Measurements from ENCODE around the gene GPBAR1. TPM values are rescaled to one million over a fixed set of nuclear protein-coding genes. Genes with fewer than 3 reads are reported as not detected.

GPBAR1 gene
- total RNA-seq, 4 donors from 2014 or later, result 0.63 to 2.1 (median 1.4) TPM

DNA sequence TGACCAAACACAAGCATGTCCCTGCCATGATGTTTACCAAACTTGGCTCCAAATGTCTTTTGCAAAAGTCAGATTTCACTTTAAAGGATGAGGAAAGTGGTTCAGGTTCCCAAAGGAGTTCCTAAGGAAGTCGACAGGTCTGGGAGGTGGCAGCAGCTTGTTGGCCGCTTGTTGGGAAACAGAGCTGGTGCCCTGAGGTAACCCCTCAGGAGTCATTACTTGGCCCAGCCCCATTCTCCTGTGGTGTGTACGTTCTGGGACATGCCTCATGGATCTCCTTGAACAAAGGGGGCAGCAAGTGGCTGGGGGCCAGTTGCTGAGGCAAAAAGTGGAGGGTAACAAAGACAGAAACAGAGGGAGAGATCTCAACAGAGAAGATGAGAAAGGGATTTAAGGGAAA is 20.6 kb downstream of the GPBAR1 start:
- 16 to 28% methylated on average over 3 of the region's 3 CpGs for WGBS, 2 donors
- H3K36me3 ChIP-seq, result peaks cover 43 to 49% of the 10 kb centered on the region in 2 donors

DNA sequence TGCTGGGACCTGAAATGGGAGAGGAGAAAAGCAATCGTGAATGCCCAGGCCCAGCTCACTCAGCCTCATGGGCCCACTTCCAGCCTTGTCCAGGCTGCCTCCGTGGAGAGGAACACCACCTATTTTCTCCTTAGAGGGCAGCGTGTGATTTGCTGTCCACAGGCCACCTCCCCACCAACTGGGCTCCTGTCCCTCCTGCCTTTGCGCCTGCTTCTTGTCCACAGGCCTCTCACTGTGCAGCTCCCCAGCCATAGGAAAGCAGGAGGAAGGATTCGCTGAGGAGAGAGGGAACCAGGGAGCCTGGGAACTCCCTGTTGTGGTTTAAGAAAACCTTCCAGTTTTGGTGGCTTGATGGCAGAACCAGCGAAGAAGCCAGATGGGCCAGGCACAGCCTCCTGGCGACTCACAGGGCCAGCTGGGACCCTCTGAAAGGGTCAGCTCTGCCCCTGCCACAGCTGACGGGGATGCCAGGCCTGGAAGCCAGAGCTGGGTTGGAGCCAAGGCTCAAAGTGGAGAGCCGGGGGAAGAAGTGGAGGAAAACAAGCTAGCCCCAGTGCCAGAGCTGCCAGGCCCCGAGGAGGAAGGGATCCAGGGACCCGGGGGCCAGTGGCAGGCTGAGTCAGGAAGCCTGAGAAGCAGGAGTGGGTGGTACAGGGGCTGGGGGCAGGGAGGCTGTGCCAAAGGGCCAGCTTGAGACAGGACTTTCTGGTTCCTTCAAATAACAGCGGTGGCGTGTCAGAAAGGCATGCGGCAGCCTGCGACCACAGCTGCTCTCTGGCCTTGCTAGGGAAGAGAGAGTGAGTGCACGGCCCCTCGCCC is 21.6 kb downstream of the GPBAR1 start:
- Histone ChIP-seq H3K4me1 (peaks cover 86 to 89% of the 10 kb centered on the region in 2 donors), H3K9me3 (no peaks in the 10 kb centered on the region), H3K4me3 (replicated peaks in 1 of 3) (no peak overlapping the region), H3K27me3 (no peaks in the 10 kb centered on the region), H3K27ac (peak overlapping the region; percentile 94 to 97 (median 97)), H3K36me3 (peaks cover 34 to 40% of the 10 kb centered on the region in 2 donors)
- TF ChIP-seq, protein P1, sequence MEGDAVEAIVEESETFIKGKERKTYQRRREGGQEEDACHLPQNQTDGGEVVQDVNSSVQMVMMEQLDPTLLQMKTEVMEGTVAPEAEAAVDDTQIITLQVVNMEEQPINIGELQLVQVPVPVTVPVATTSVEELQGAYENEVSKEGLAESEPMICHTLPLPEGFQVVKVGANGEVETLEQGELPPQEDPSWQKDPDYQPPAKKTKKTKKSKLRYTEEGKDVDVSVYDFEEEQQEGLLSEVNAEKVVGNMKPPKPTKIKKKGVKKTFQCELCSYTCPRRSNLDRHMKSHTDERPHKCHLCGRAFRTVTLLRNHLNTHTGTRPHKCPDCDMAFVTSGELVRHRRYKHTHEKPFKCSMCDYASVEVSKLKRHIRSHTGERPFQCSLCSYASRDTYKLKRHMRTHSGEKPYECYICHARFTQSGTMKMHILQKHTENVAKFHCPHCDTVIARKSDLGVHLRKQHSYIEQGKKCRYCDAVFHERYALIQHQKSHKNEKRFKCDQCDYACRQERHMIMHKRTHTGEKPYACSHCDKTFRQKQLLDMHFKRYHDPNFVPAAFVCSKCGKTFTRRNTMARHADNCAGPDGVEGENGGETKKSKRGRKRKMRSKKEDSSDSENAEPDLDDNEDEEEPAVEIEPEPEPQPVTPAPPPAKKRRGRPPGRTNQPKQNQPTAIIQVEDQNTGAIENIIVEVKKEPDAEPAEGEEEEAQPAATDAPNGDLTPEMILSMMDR (IDR thresholded peaks at IDR 0.05), result no peak
- peak in 1 of 2 donors; percentile 34 for TF ChIP-seq POLR2A (IDR thresholded peaks at IDR 0.05)
- WGBS, 2 donors, result 30 to 54% methylated on average over 12 to 17 of the region's 17 CpGs
- intact Hi-C loops (cut with DNase I), result no loop called here
- DNase-seq, result peak; percentile 92

More for the DNA sequence above, 20.6 kb downstream of the GPBAR1 start:
- Histone ChIP-seq H3K27ac (peak overlapping the region; percentile 94 to 97 (median 97)), H3K9me3 (no peaks in the 10 kb centered on the region), H3K27me3 (no peaks in the 10 kb centered on the region), H3K4me1 (peaks cover 79 to 84% of the 10 kb centered on the region in 2 donors), H3K4me3 (replicated peaks in 1 of 3) (no peak overlapping the region)
- intact Hi-C loops (cut with DNase I), result no loop called here
- peak in 1 of 2 donors; percentile 15 for TF ChIP-seq POLR2A (IDR thresholded peaks at IDR 0.05)
- TF ChIP-seq, protein P1 (IDR thresholded peaks at IDR 0.05), result no peak
- DNase-seq, result peak; percentile 87 to 89

DNA sequence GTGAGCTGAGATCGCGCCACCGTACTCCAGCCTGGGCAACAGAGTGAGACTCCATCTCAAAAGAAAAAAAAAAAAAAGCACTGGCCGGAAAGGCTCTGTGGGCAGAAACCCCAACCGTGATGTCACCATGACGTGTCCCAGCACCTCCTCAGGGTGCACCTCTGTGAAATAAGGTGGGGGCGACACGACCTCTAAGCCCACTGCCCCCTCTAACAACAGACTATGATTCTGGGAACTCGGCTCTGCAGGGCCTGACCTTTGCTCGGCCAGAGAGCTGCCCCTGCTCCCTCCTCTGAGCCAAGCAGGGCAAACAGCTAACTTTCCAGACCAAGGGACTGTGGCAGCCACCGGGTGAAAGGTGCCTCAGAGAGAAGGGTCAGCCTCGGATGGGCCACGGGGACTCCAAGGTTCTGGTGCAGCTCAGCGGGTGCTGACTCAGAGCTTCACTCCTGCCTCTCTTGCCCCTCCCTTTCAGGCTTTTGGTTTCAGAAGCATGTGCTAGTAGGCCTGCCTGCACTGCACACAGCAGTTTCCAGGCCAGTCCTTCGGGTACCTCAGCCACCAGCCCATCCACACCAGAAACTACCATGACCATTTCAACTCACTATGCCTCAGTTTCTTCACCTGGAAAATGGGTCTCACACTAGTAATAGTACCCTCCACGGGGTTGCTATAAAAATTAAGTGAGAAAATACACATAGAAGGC is 23.4 kb downstream of the GPBAR1 start:
- H3K9me3 ChIP-seq, result no peaks in the 10 kb centered on the region
- peaks cover 99% of the 10 kb centered on the region in 2 donors for H3K4me1 ChIP-seq
- peak; percentile 59 to 75 for DNase-seq
- peak in 1 of 2 donors; percentile 23 for TF ChIP-seq POLR2A (IDR thresholded peaks at IDR 0.05)
- TF ChIP-seq, protein P1 (IDR thresholded peaks at IDR 0.05), result no peak
- peaks cover 15 to 21% of the 10 kb centered on the region in 2 donors for H3K36me3 ChIP-seq
- H3K27ac ChIP-seq, result peak overlapping the region; percentile 94 to 97 (median 97)
- no peak overlapping the region for H3K4me3 ChIP-seq (replicated peaks in 1 of 3)
- no peaks in the 10 kb centered on the region for H3K27me3 ChIP-seq
- WGBS, 2 donors, result 66 to 67% methylated on average over 16 of the region's 16 CpGs
- intact Hi-C loops (cut with DNase I), result no loop called here

DNA sequence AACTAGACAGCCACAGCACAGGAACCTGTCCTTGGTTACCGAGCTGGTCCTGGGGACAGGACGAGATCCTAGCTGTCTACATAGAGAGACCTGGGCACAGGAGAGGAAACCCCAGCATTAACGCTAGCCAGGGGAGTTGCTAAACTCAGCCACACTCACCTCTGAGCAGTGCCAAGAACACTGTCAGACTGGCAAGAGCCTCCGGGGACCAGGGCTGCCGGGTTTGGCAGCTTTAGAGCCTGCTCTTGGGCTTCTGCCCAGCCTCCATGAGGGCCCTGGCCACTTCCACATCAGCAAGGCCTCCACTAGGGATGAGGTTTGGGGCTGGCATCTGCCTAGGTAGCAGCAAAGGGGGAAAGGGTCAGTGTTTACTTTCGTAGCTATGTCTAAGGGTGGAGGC is 24.8 kb downstream of the GPBAR1 start:
- DNase-seq, result peak; percentile 92

More for the DNA sequence above, 24.8 kb downstream of the GPBAR1 start:
- TF ChIP-seq, protein P1 (IDR thresholded peaks at IDR 0.05), result no peak
- TF ChIP-seq POLR2A (IDR thresholded peaks at IDR 0.05), result no peak
- peak overlapping the region; percentile 94 to 97 (median 97) for H3K27ac ChIP-seq
- peaks cover 99% of the 10 kb centered on the region in 2 donors for H3K4me1 ChIP-seq
- no peaks in the 10 kb centered on the region for H3K9me3 ChIP-seq
- intact Hi-C loops (cut with DNase I), result no loop called here
- 12 to 21% methylated on average over 5 to 6 of the region's 6 CpGs for WGBS, 2 donors
- H3K27me3 ChIP-seq, result no peaks in the 10 kb centered on the region
- H3K4me3 ChIP-seq (replicated peaks in 1 of 3), result peak overlapping the region in 1 of 3 donors; percentile 29
- peaks cover 3 to 9% of the 10 kb centered on the region in 2 donors for H3K36me3 ChIP-seq

Measured in thyroid gland (tissue), 4 donors.